SK-N-DZ (cell line): ENCODE measurements around the gene ZNF804B. TPM values are rescaled to one million over a fixed set of nuclear protein-coding genes. Genes with fewer than 3 reads are reported as not detected.

ENCODE experiments used
- DNase-seq: peaks from one replicate; pipeline ENCODE4 v3.0.0-alpha.2; 2015; ENCODE audit warnings: low spot score
- polyA plus RNA-seq, 2 experiments: library from polyadenylated mRNA; depleted of rRNA; stranded (reverse); fragments of >200 nt; gene quantifications; 2 replicates each; pipeline ENCODE4 v1.2.3, GENCODE V29; 2014

The ZNF804B gene
- polyA plus RNA-seq (2014; cell fraction: cytosol; rRNA removed) = not detected in 2 replicates
- polyA plus RNA-seq (2014; cell fraction: nucleus; rRNA removed) = not detected in 2 replicates

GRCh38 chr7:88759230-88760135 is at the start of gene ZNF804B:
Gene ZNF804B (plus strand): TSS chr7:88759700. CDS start chr7:88759977, 277 bp downstream.
- DNase-seq = peak; percentile 42

- DNase-seq = no peak
Measured at GRCh38 chr7:88735920-88736319, 23.6 kb upstream of the ZNF804B start.

- DNase-seq = no peak
Measured at GRCh38 chr7:88737632-88738031, 21.9 kb upstream of the ZNF804B start.

- no peak for DNase-seq
Measured at GRCh38 chr7:88746126-88746525, 13.4 kb upstream of the ZNF804B start.

- no peak for DNase-seq
Measured at GRCh38 chr7:88756802-88757201, 2.7 kb upstream of the ZNF804B start.

- no peak for DNase-seq
Measured at GRCh38 chr7:88757371-88757770, 2.1 kb upstream of the ZNF804B start.

- DNase-seq = peak; percentile 9
Measured at GRCh38 chr7:88758381-88759229, 895 bp upstream of the ZNF804B start.

- no peak for DNase-seq
Measured at GRCh38 chr7:88760136-88760515, 626 bp downstream of the ZNF804B start.

GRCh38 chr7:88761779-88762178 is 2.3 kb downstream of the ZNF804B start:
- DNase-seq = no peak

GRCh38 chr7:88771417-88771816 is 11.9 kb downstream of the ZNF804B start:
- DNase-seq = no peak

- DNase-seq = no peak
Measured at GRCh38 chr7:88772776-88773175, 13.3 kb downstream of the ZNF804B start.

- no peak for DNase-seq
Measured at GRCh38 chr7:88775838-88776237, 16.3 kb downstream of the ZNF804B start.

GRCh38 chr7:88787777-88788176 is 28.3 kb downstream of the ZNF804B start:
- DNase-seq = no peak

- DNase-seq = peak; percentile 12
Measured at GRCh38 chr7:88789480-88790064, 30.1 kb downstream of the ZNF804B start.

- DNase-seq = no peak
Measured at GRCh38 chr7:88791891-88792290, 32.4 kb downstream of the ZNF804B start.

GRCh38 chr7:88792361-88792760 is 32.9 kb downstream of the ZNF804B start:
- DNase-seq = no peak

GRCh38 chr7:88795553-88795952 is 36.1 kb downstream of the ZNF804B start, which contains the start of gene TEX47:
Gene TEX47 (minus strand): TSS chr7:88795737. CDS start chr7:88794942, 795 bp downstream.
- DNase-seq = no peak

- DNase-seq = no peak
Measured at GRCh38 chr7:88801046-88801445, 41.5 kb downstream of the ZNF804B start.

- no peak for DNase-seq
Measured at GRCh38 chr7:88806280-88807037, 47.0 kb downstream of the ZNF804B start.

GRCh38 chr7:88818552-88818951 is 59.1 kb downstream of the ZNF804B start:
- no peak for DNase-seq

- DNase-seq = no peak
Measured at GRCh38 chr7:88826222-88826621, 66.7 kb downstream of the ZNF804B start.
